ENCODE results near the gene ZNF787. TPM values are rescaled to one million over a fixed set of nuclear protein-coding genes. Genes with fewer than 3 reads are reported as not detected.

ZNF787 gene
- total RNA-seq, 1 donor from 2014 or later = 32.6 TPM

GRCh38 chr19:56124578-56124977 lies 3.5 kb upstream of the ZNF787 start:
- no peak for FAIRE-seq

GRCh38 chr19:56123266-56123891 lies 2.3 kb upstream of the ZNF787 start:
- FAIRE-seq = no peak

More at GRCh38 chr19:56124578-56124977, 3.5 kb upstream of the ZNF787 start:
- TF ChIP-seq CTCF (IDR thresholded peaks at IDR 0.05; ENCODE audit: insufficient read depth, low read length, severe bottlenecking) = no peak
- no peak overlapping the region for H3K4me3 ChIP-seq (ENCODE audit: low read depth, low read length)
- H3K27me3 ChIP-seq (ENCODE audit: control insufficient read depth, insufficient read depth, low read length) = no peaks in the 10 kb centered on the region
- H3K36me3 ChIP-seq (ENCODE audit: control insufficient read depth, insufficient read depth, low read length) = no peaks in the 10 kb centered on the region
- DNase-seq (ENCODE audit: low read depth) = no peak

GRCh38 chr19:56120371-56121179 lies 520 bp downstream of the ZNF787 start:
- Histone ChIP-seq H3K27me3 (ENCODE audit: control insufficient read depth, insufficient read depth, low read length) (no peaks in the 10 kb centered on the region), H3K36me3 (ENCODE audit: control insufficient read depth, insufficient read depth, low read length) (peaks cover 3% of the 10 kb centered on the region), H3K4me3 (ENCODE audit: low read depth, low read length) (peak overlapping the region; percentile 82)
- TF ChIP-seq CTCF (IDR thresholded peaks at IDR 0.05; ENCODE audit: insufficient read depth, low read length, severe bottlenecking) = peak; percentile 26
- FAIRE-seq (no peak), DNase-seq (ENCODE audit: low read depth) (peak; percentile 32)

More at GRCh38 chr19:56123266-56123891, 2.3 kb upstream of the ZNF787 start:
- Histone ChIP-seq H3K27me3 (ENCODE audit: control insufficient read depth, insufficient read depth, low read length) (no peaks in the 10 kb centered on the region), H3K36me3 (ENCODE audit: control insufficient read depth, insufficient read depth, low read length) (peaks cover 3% of the 10 kb centered on the region), H3K4me3 (ENCODE audit: low read depth, low read length) (no peak overlapping the region)
- no peak for TF ChIP-seq CTCF (IDR thresholded peaks at IDR 0.05; ENCODE audit: insufficient read depth, low read length, severe bottlenecking)
- no peak for DNase-seq (ENCODE audit: low read depth)

GRCh38 chr19:56120002-56120370 lies 1.1 kb downstream of the ZNF787 start:
- H3K4me3 ChIP-seq (ENCODE audit: low read depth, low read length) = peak overlapping the region; percentile 82
- no peak for TF ChIP-seq CTCF (IDR thresholded peaks at IDR 0.05; ENCODE audit: insufficient read depth, low read length, severe bottlenecking)
- DNase-seq (ENCODE audit: low read depth) (no peak), FAIRE-seq (no peak)
- peaks cover 3% of the 10 kb centered on the region for H3K36me3 ChIP-seq (ENCODE audit: control insufficient read depth, insufficient read depth, low read length)
- no peaks in the 10 kb centered on the region for H3K27me3 ChIP-seq (ENCODE audit: control insufficient read depth, insufficient read depth, low read length)

GRCh38 chr19:56119582-56119978 lies 1.5 kb downstream of the ZNF787 start:
- DNase-seq (ENCODE audit: low read depth) (no peak), FAIRE-seq (no peak)
- Histone ChIP-seq H3K36me3 (ENCODE audit: control insufficient read depth, insufficient read depth, low read length) (peaks cover 3% of the 10 kb centered on the region), H3K27me3 (ENCODE audit: control insufficient read depth, insufficient read depth, low read length) (no peaks in the 10 kb centered on the region), H3K4me3 (ENCODE audit: low read depth, low read length) (peak overlapping the region; percentile 82)
- no peak for TF ChIP-seq CTCF (IDR thresholded peaks at IDR 0.05; ENCODE audit: insufficient read depth, low read length, severe bottlenecking)
